ENCODE measurements around the gene FAF1.
"Not testable (repeated sequence)": the region's sequence is repeated elsewhere in the genome, so short reads cannot be mapped to it uniquely, and the experiment has no call there.

Gene FAF1

DNA sequence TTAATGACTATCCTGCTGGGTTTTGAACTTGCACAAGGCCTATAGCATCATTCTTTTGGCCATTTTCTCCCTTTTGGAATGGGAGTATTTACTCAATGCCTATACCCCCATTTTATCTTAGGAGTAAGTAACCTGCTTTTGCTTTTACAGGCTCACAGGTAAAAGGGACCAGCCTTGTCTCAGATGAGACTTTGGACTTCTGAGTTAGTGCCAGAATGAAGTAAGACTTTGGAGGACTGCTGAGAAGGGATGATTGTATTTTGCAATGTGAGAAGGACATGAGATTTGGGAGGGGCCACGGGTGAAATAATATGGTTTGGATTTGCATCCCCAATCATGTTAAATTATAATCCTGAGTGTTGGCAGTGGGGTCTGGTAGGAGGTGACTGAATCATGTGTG lies 212.7 kb downstream of the FAF1 start:
- DNase-seq: no peak

GRCh38 chr1:50742523-50742922 lies 217.5 kb downstream of the FAF1 start:
- no peak for DNase-seq

GRCh38 chr1:50739125-50739524 lies 220.9 kb downstream of the FAF1 start:
- DNase-seq: no peak

- DNase-seq: no peak
These were observed 224.6 kb downstream of the FAF1 start for GRCh38 chr1:50735443-50735842.

DNA sequence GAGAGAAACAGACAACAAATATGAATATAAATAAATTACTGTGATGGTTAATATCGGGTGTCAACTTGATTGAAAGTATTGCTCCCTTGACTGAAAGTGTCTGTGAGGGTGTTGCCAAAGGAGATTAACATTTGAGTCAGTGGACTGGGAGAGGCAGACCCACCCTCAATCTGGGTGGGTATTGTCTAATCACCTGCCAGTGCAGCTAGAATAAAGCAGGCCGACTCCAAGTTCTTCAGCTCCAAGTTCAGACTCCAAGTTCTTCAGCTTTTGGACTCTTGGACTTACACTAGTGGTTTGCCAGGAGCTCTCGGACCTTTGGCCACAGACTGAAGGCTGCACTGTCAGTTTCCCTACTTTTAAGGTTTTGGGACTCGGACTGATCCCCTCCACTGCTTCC lies 232.5 kb downstream of the FAF1 start:
- DNase-seq: not testable (repeated sequence)

GRCh38 chr1:50724626-50725286 lies 235.3 kb downstream of the FAF1 start:
- DNase-seq: no peak

DNA sequence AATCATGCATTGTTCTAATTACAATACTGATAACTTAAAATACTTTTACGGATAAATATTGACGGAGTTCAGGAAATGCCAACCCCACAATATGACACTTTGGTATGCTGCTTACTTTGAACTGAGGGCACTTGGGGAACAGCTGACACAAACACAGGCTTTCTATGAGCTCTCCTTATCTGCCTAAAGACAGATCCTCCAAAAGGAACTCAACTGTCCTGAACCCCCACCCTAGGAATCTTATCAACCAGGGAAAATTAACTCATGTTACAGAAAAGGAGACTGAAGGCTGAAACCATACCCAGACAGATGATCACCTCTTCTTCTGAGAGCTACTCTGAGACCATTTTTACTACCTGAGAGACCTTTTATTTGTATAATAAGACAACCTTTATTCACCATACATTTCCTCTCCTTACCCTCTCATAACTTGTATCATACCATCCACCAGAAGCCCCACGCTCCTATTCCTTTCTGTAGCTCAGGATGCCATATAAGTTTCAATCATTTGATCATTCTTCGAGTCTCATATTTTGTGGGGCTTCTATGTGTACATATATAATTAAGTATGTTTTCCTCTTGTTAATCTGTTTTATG lies 239.5 kb downstream of the FAF1 start:
- DNase-seq: no peak

GRCh38 chr1:50719126-50719525 lies 240.9 kb downstream of the FAF1 start:
- DNase-seq: no peak

DNA sequence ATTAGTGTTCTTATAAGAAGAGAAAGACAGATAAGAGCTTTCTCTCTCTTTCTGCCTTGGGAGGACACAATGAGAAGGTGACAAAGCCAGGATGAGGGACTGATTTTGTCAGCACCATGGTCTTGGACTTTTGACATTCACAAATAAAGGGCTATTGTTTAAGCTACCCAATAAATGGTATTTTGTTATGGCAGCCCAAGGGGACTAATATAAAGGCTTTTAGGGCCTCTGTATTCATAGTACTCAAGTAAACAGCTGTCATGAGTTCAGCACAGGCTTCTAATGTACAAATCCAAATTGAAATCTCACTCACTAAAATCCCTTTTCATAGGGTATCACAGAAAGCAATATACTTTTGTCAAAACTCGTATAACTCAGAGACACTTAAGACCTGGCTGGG lies 242.7 kb downstream of the FAF1 start:
- no peak for DNase-seq

- not testable (repeated sequence) for DNase-seq
These were observed 243.6 kb downstream of the FAF1 start for GRCh38 chr1:50716455-50716854.

DNA sequence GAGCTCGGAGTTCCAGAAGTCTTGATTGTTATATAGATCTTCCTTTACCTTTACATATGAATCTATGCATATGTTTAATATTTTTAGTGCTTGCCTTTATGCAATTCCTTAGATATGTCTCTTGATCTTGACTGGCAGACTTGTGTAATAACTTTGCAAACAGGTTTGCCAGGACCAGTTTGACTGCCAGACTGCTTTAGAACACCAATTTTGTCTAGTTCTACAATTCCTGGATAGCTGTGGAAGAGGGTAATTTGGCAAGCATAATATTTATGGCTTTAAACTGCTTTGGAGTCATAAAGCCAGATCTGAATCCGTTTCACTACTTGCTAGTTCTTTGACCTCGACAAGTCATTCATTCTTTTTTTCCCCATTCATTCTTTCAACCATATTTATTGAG lies 250.0 kb downstream of the FAF1 start:
- no peak for DNase-seq

- DNase-seq: no peak
These were observed 252.2 kb downstream of the FAF1 start for GRCh38 chr1:50707824-50708223.

DNA sequence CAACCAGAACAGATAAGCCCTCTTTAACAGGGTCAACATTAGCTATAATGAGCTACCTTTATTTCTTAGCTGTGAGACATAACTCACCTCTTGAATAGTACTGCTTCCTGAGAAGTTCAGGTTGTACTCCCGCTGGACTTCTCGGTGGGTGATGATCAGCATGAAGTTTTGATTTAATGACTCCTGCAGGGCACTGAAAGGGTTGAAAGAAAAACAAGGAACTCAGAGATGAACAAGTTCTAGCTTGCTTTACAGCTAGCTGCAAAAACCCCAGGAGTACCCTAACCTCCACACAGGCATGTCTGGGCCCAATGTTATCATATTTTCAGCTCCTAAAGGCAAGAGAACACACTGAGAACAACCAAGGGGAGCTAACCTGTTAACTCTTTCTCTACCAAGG lies 254.4 kb downstream of the FAF1 start:
- DNase-seq: no peak

- no peak for DNase-seq
These were observed 255.0 kb downstream of the FAF1 start for GRCh38 chr1:50705041-50705440.

GRCh38 chr1:50704126-50704525 lies 255.9 kb downstream of the FAF1 start:
- no peak for DNase-seq

- DNase-seq: no peak
These were observed 256.8 kb downstream of the FAF1 start for GRCh38 chr1:50703240-50703639.

- no peak for DNase-seq
These were observed 257.7 kb downstream of the FAF1 start for GRCh38 chr1:50702395-50702794.

- DNase-seq: no peak
These were observed 258.3 kb downstream of the FAF1 start for GRCh38 chr1:50701706-50702317.

DNA sequence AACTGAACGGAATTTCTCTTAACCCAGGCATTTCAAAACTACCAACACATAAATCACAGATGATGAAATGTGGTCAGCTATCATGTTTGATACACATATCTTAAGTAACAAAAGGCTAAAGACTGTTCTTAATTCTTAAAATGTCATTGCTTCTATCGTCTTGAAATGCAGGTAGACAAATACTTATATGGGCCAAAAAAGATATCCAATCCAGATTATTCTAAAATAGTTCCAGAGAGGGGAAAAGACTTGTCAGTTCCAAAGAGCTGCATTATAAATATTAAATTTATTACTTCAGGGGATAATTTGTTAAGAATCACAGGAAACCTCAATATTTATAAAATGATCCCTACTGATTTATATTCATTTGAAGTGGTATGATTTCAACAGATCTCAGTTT lies 259.4 kb downstream of the FAF1 start:
- DNase-seq: no peak

DNA sequence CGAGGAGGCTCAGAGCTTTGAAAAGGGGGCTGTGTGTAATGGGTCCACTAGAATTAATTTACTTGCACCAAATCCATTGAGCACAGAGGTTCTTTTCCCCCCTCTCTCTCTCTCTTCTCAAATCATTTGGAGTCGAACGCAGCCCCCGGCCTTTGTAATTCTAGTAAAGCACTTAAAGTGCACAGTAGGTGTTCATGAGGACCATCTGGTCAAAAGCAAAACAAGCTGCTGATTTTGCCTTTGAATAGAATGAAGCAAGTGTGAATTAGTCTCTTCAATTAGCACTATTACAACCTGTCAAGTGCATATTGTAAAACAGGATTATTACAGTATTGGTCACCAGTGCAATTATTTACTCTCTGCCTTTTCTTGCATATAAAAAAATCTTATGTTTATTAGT lies 259.9 kb downstream of the FAF1 start:
- DNase-seq: no peak

- no peak for DNase-seq
These were observed 260.3 kb downstream of the FAF1 start for GRCh38 chr1:50699795-50700194.

DNA sequence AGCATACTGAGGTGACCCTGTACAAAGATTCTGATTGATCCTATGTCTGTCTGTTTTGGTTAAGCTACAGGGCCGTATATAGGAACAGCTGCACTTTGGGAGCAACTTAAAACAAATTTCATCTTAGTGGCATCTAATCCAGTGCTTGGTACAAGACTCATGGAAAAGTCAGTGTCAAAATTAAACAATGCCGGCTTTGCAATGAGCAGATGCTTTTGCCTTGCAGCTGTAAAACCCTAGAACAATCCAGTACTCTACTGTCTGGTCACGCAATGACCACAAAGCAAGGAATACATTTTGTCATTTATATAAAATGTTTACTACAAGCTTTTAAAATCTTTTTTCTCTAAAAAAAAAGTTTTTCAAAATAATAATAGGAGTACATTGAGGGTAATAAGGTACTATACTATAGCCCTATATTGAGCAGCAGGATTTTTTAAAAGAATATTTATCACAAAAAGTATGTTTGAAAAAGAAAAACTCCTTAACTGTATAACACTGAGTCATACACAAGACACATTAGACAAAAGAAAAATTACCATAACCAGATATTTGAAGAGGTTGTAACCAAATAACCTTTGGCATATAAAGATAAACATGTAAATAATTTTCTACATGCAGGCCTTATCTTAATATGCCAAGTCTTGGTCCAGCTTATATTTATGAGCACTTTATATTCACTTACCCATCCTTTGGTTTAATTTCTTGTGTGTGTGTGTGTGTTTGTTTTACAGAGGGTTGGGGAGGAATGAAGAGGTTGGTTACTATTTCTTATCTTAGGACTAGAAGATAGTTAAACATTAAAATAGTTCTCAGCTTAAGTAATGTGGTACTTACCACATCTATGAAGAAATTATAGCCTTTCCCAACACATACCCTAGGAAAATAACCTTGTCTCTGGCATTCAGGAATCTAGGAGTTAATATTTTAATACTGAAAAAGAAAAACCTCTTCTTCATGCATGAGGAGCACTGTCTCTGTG lies 262.3 kb downstream of the FAF1 start:
- no peak for DNase-seq

DNA sequence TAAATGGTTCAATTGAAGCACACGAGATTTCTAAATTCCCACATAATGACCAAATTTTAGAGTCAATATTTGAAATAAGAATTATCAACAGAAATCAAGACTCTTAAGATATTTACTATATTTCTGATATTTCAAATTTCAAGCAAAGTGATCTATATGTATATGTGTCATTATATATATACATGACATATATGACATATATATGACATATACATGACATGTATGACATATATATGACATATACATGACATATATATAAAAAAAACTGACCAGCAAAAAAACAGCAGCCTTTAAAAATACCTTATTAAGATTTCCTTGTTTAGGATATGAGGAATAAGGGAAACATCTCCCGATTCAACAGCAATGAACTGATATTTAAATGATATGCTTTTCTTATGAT lies 266.2 kb downstream of the FAF1 start:
- DNase-seq: no peak
